Measurements from ENCODE around the gene ANXA2R.

GRCh38 chr5:43000111-43000840 lies 39.8 kb downstream of the ANXA2R start:
- no peak for TF ChIP-seq EZH2phosphoT487 (IDR thresholded peaks at IDR 0.05; ENCODE audit: borderline replicate concordance, low read depth, low read length)
- no peak for TF ChIP-seq CTCF (conservative IDR thresholded peaks at IDR 0.05; ENCODE audit: low read length)
